Activated T-helper 17 cell treated with anti-CD3 and anti-CD28 coated beads, Interleukin-2, amount 50 U/mL, for 72 hours (primary cell): ENCODE results near the gene SV2C. TPM values are rescaled to one million over a fixed set of nuclear protein-coding genes. Genes with fewer than 3 reads are reported as not detected.

Experiments
- ATAC-seq: fragments of 150-1000 bp; cut with Tn5 transposase; replicated peaks from 2 replicates; pipeline ENCODE4 v1.10.0; 2021; ENCODE audit warnings: mild to moderate bottlenecking, moderate library complexity
- H3K27ac Mint-ChIP-seq: one replicate; pipeline ENCODE4 v1.8.0; 2022; ENCODE audit warnings: mixed read lengths
- H3K27me3 Mint-ChIP-seq: one replicate; pipeline ENCODE4 v1.8.0; 2022; ENCODE audit warnings: mixed read lengths
- H3K36me3 Mint-ChIP-seq: one replicate; pipeline ENCODE4 v1.8.0; 2022; ENCODE audit warnings: low read depth, mild to moderate bottlenecking, mixed read lengths
- H3K4me1 Mint-ChIP-seq: one replicate; pipeline ENCODE4 v1.8.0; 2022; ENCODE audit warnings: mixed read lengths
- H3K4me3 Mint-ChIP-seq: one replicate; pipeline ENCODE4 v1.8.0; 2022; ENCODE audit warnings: mild to moderate bottlenecking, mixed read lengths
- H3K9me3 Mint-ChIP-seq: one replicate; pipeline ENCODE4 v1.8.0; 2022; ENCODE audit warnings: mixed read lengths
- total RNA-seq, 2 donors: library from RNA; stranded (reverse); gene quantifications; one replicate each; pipeline ENCODE4 v1.2.3, GENCODE V29; 2022

SV2C gene
- total RNA-seq, 2 donors from 2014 or later: 0.13 to 0.45 TPM

DNA sequence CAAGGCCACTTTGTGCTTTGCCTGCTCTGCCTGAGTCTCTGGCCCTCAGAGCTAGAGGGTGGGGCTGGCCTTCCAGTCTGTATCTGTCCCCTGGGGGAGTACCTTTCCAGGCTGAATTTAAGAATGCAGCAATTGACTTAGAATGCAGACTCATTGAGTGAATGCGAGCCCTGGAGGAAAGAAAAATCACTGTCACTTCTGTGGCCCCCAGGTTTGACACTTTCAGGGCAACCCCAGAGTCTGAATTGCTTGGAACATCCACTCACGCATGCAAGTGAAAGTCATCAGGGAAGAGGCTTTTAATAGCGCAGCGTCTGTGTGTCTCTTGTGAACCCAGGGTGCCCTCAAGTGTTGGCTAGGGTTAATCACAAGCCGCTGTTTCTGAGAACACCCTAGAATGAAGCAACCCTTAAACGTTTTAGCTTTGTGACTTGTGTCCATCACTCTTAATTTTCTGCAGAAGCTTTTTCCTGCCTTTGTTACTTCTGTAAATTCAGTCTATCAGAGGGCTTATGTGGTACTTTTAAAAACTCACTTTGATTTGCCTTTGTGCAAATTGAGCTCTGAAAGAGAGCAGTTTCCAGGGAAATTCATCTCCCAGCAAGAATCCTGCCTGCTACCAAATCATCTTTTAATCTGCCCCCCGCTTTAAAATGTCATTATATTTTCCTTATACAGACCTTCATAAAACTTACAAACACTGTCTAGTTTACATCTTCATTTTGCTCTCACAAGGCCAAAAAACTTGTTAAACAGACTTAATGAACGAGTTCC lies 173.1 kb downstream of the SV2C start:
- Mint-ChIP-seq H3K27ac (no peak overlapping the region), H3K27me3 (peaks cover 12% of the 10 kb centered on the region), H3K4me1 (no peaks in the 10 kb centered on the region), H3K4me3 (no peak overlapping the region), H3K36me3 (no peaks in the 10 kb centered on the region), H3K9me3 (no peaks in the 10 kb centered on the region)
- ATAC-seq: peak; percentile 93

DNA sequence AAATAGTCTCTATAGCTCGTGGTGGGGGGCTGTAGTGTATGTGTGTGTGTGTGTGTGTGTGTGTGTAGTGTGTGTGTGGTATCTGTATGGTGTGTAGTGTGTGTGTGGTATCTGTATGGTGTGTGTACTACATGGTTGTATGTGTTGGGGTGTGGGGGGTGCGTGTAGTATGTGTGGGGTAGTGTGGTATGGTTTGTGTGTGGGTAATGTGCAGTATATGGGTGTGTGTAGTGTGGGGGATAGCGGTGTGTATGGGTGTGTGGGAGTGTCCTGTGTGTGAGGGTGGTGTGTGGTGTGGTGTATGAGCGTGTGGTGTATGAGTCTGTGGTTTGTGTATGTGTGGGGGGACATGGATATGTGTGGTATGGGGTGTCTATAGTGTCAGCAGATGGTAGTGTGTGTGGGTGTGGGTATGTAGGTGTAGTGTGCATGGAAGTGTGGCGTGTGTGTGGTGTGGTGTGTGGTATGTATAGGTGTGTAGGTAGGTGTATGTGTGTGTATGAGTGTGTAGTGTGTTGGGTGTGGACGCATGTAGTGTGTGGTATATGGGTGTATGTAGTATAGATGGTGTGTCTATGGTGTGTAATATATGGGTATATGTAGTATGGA lies 174.1 kb downstream of the SV2C start:
- H3K27ac Mint-ChIP-seq: no peak overlapping the region
- H3K27me3 Mint-ChIP-seq: peaks cover 10% of the 10 kb centered on the region
- no peaks in the 10 kb centered on the region for H3K9me3 Mint-ChIP-seq
- H3K36me3 Mint-ChIP-seq: no peaks in the 10 kb centered on the region
- H3K4me3 Mint-ChIP-seq: no peak overlapping the region
- no peaks in the 10 kb centered on the region for H3K4me1 Mint-ChIP-seq
- peak; percentile 23 for ATAC-seq

DNA sequence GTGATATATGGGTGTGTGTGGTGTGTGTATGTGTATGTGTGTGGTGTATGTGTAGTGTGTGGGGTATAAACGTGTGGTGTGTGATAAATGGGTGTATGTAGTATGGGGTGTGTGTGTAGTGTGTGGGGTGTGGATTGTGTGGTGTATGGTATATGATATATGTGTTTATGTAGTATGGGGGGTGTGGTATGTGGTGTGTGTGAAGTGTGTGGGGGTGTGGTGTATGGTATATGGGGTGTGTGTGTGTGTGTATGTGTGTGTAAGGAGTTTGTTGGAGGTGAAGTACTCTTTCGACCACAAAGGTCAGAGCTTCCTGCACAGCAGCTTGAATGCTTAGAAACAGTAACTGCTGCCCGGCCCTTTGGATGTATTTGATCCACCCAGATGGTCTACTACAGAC lies 174.7 kb downstream of the SV2C start:
- H3K27me3 Mint-ChIP-seq: peaks cover 8% of the 10 kb centered on the region
- peak; percentile 50 for ATAC-seq
- no peak overlapping the region for H3K27ac Mint-ChIP-seq

DNA sequence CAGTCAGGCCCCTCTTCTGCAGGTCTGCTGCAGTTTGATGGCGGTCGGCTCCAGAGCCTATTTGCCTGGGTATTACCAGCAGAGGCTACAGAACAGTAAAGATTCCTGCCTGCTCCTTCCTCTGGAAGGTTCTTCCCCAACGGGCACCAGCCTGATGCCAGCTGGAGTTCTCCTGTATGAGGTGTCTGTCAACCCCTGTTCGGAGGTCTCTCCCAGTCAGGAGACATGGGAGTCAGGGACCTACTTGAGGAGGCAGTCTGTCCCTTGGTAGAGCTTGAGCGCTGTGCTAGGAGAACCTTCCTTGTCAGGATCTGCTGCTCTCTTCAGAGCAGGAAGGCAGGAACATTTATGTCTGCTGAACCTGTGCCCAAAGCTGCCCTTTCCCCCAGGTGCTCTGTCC lies 181.5 kb downstream of the SV2C start:
- no peak overlapping the region for H3K4me3 Mint-ChIP-seq
- no peaks in the 10 kb centered on the region for H3K36me3 Mint-ChIP-seq
- no peaks in the 10 kb centered on the region for H3K27me3 Mint-ChIP-seq
- H3K4me1 Mint-ChIP-seq: peaks cover 18% of the 10 kb centered on the region
- no peak overlapping the region for H3K27ac Mint-ChIP-seq
- H3K9me3 Mint-ChIP-seq: peaks cover 5% of the 10 kb centered on the region
- ATAC-seq: no peak

More for the DNA sequence above, 174.7 kb downstream of the SV2C start:
- Mint-ChIP-seq H3K4me1 (no peaks in the 10 kb centered on the region), H3K9me3 (no peaks in the 10 kb centered on the region), H3K4me3 (no peak overlapping the region), H3K36me3 (no peaks in the 10 kb centered on the region)

DNA sequence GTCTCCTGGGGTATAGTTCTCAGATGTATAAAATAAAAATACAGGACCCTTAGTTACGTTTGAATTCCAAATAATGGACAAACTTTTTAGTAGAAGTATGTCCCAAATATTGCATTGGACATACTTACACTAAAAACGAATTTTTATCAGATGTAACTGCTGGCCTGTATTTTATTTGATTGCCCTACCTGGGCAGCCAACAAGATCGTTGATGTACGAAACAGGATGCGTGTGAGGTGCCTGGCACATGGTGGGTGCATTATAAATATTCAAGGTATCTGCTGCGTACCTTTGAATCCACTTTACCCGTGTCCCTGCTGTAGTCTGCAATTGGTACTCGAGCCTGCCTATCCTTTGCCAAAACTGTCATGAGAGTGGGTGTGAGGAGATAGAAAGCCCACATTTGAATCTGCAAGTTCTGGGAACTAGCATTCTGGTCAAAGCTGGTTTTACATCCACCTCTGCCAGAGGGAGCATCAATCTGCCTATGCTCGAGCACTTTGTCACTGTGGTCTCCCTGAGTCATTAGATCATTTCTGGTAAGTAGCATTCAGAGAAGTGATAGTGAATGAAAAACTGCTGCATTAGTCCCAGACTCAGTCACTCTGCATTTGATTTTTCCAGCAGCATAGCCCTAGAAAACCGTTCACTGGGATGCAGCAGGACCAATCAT lies 186.2 kb downstream of the SV2C start:
- H3K27ac Mint-ChIP-seq: peak overlapping the region; percentile 97
- peaks cover 39% of the 10 kb centered on the region for H3K4me1 Mint-ChIP-seq
- peak; percentile 92 for ATAC-seq
- H3K27me3 Mint-ChIP-seq: no peaks in the 10 kb centered on the region
- peak overlapping the region; percentile 81 for H3K4me3 Mint-ChIP-seq
- H3K36me3 Mint-ChIP-seq: no peaks in the 10 kb centered on the region
- H3K9me3 Mint-ChIP-seq: no peaks in the 10 kb centered on the region

DNA sequence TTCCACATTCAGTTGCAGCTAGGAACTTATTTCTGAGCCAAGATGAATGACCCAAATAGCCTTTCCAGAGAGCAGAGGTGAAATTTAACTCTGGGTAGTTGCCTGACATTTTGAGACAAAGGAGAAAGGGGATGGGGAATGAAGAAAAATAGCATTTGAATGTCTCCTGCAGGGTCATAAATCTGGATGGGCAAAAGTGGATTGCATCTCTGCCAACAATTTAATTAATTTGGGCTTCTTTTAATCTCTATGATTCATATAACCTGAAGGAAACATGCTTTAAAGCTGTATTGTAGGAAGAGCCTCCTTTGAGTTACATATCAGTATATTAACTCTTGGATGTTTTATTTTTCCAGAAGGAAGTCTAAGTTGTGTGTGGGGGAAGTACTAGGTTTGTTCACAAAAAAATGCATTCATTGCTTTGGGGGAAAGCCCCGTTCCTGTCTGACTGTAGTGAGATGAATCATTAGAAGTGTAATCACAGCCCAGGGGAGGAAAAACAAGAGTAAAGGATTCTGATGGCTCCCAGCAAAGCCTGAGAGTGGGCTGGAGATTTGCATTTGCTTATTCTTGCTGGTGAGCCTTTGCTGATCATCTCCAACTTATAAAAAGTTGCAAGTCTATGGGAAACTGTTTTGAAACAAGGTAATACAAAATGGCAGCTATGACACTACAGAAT lies 186.9 kb downstream of the SV2C start:
- no peaks in the 10 kb centered on the region for H3K36me3 Mint-ChIP-seq
- H3K4me3 Mint-ChIP-seq: peak overlapping the region; percentile 81
- H3K27ac Mint-ChIP-seq: peak overlapping the region; percentile 97
- no peaks in the 10 kb centered on the region for H3K9me3 Mint-ChIP-seq
- H3K27me3 Mint-ChIP-seq: no peaks in the 10 kb centered on the region
- peak; percentile 83 for ATAC-seq
- H3K4me1 Mint-ChIP-seq: peaks cover 39% of the 10 kb centered on the region

DNA sequence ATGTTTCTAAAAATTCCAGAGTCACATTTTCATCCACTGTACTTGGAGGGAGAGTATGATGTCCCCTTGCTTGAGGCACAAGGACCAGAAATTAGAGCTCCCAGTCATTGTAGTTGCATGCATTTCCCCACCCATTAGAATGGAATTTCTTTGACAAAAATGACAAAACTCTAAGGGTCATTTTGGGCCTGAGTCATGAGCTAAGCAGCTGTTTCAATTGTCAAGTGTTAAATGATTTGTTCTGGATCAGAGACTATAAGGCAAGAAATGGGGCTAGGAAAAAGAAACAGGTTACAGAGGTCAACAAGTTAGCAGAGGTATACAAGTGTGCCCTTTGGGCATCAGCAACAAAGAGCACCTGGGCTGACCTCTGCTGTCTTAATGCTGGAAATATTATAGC lies 188.7 kb downstream of the SV2C start:
- Mint-ChIP-seq H3K9me3 (no peaks in the 10 kb centered on the region), H3K36me3 (no peaks in the 10 kb centered on the region), H3K4me3 (no peak overlapping the region), H3K27me3 (no peaks in the 10 kb centered on the region), H3K27ac (no peak overlapping the region), H3K4me1 (peaks cover 39% of the 10 kb centered on the region)
- ATAC-seq: no peak

DNA sequence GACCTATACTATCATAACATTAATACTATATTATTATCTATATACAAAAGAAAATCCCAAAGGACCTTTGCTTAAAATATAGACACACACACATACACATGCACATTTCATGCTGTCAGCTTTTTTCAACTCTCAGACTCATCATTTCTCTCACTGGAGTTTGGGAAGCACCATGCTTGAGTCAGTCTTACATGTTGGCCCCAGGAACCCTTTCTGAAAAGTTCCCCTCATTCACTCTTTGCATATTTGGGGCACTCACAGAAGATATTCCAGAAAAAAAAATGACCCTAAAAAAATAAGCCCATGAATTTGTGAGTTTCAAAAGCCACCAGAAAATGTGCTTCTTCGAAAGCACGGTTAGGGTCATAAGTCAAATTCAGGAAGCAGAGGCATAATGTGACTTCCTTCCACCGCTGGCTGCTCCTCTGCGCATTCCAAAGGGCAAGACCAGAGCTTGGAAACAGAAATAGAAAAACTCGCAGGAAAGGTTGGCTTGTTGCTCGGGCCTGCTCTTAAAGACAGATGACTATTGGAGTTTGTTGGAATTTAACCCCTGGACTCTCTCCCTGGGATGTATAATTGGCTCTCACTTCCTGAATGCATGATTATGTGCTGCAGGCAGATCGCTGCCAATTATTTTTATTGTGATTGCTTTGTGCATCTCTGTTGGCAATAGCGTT lies 190.2 kb downstream of the SV2C start:
- Mint-ChIP-seq H3K27ac (no peak overlapping the region), H3K27me3 (no peaks in the 10 kb centered on the region), H3K9me3 (no peaks in the 10 kb centered on the region), H3K4me1 (peaks cover 29% of the 10 kb centered on the region), H3K4me3 (no peak overlapping the region), H3K36me3 (no peaks in the 10 kb centered on the region)
- no peak for ATAC-seq

DNA sequence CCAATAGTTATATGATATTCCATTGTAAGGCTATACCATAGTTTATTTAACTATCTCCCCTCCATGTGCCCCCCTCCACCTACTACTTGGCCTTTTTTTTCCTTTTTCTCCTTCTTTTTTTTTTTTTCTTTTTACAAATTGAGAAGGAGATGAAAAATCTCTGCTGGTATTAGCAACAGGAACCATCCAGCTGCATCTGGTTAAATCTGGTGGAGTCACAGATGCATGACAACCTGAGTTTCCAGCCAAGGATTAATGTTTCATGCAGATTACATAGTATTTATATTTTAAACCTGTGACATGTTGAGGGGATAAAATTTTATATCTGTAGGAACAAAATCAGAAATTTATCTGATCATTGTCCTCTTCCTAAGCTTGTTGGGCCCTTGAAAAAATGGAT lies 191.4 kb downstream of the SV2C start:
- Mint-ChIP-seq H3K9me3 (no peaks in the 10 kb centered on the region), H3K27me3 (no peaks in the 10 kb centered on the region), H3K27ac (no peak overlapping the region), H3K36me3 (no peaks in the 10 kb centered on the region), H3K4me3 (no peak overlapping the region), H3K4me1 (peaks cover 22% of the 10 kb centered on the region)
- no peak for ATAC-seq

DNA sequence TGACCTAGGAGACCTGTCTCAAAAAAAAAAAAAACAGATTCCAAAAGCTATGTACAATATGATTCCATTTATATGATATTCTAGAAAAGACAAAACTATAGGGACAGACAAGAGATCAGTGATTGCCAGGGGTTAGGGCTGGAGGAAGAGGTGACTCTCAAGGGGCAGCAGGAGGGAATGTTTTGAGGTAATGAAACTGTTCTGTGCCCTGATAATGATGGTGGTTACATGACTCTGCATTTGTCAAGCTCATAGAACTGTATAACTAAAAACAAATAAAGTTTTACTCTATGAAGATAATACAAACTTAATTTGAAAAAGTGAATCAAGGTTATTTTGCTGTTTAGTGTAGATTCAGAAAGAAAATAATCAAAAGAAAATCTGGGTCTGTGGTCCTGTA lies 194.6 kb downstream of the SV2C start:
- Mint-ChIP-seq H3K9me3 (no peaks in the 10 kb centered on the region), H3K4me1 (no peaks in the 10 kb centered on the region), H3K36me3 (no peaks in the 10 kb centered on the region), H3K4me3 (no peak overlapping the region), H3K27ac (no peak overlapping the region), H3K27me3 (no peaks in the 10 kb centered on the region)
- ATAC-seq: no peak

DNA sequence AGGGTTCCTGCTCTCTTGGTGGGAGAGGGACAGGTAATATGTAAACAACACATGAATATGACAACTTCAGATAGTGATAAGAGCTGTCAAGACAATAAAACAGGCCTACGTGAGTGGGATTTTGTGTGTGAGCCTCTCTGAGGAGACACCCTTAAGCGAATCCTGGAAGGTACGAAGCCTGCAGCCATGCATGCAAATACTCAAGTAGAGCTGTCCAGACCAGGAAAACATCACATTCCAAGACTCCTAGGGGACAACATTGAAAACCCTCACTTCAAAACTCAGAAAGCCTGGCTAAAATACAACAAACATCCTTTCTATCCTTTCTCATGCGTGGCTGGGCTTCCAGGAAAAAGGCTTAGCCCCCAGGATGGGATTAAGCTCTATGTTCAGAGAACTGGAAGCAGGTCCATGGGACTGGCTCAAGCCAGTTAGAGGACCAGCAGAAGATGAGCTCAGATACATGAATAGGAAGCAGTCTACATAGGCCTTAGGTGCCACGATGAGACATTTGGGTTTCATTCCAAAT lies 195.1 kb downstream of the SV2C start:
- H3K9me3 Mint-ChIP-seq: no peaks in the 10 kb centered on the region
- H3K4me1 Mint-ChIP-seq: no peaks in the 10 kb centered on the region
- ATAC-seq: no peak
- H3K36me3 Mint-ChIP-seq: no peaks in the 10 kb centered on the region
- H3K4me3 Mint-ChIP-seq: no peak overlapping the region
- no peak overlapping the region for H3K27ac Mint-ChIP-seq
- no peaks in the 10 kb centered on the region for H3K27me3 Mint-ChIP-seq

DNA sequence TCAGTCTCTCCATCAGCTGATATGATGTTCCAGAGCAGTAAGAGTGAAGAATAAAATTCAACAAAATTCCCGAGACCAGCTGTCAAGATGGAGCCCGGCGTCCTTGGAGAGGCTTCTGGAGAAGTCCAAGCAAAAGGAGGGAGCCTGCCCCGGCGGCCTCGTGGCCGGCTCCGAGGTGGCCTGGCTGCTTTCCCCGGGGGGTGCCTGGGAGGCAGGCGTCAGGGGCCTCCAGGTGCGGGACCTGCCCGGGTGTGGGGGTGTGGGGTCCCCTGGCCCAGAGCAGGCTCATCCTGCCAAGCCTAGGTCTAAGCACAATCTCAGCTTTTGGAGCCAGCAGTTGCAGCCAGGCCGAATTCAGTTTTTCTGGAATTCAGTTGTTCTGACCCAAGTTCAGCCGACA lies 197.3 kb downstream of the SV2C start:
- no peak for ATAC-seq

DNA sequence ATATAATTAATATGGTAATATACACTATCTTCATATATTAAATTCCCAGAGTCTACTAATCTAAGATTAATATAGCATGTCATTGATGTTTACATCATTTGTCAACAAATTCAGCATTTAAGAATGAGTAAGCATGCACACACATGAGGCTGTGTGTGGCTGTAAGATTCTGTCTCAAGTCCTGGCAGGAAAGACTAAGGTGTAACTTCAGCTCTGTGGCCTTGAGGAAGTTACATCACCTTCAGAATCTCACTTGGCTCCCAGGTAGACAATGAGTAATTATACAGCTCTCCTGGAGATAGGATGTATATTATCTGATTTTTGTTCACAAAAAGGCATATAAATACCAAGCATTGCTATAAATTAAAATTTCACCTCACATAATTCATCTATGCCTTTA lies 200.5 kb downstream of the SV2C start:
- Mint-ChIP-seq H3K27ac (no peak overlapping the region), H3K9me3 (no peaks in the 10 kb centered on the region), H3K4me1 (no peaks in the 10 kb centered on the region), H3K4me3 (no peak overlapping the region), H3K36me3 (no peaks in the 10 kb centered on the region), H3K27me3 (no peaks in the 10 kb centered on the region)
- ATAC-seq: no peak

More for the DNA sequence above, 197.3 kb downstream of the SV2C start:
- Mint-ChIP-seq H3K27me3 (no peaks in the 10 kb centered on the region), H3K4me1 (no peaks in the 10 kb centered on the region), H3K27ac (no peak overlapping the region), H3K4me3 (no peak overlapping the region), H3K9me3 (no peaks in the 10 kb centered on the region), H3K36me3 (no peaks in the 10 kb centered on the region)

DNA sequence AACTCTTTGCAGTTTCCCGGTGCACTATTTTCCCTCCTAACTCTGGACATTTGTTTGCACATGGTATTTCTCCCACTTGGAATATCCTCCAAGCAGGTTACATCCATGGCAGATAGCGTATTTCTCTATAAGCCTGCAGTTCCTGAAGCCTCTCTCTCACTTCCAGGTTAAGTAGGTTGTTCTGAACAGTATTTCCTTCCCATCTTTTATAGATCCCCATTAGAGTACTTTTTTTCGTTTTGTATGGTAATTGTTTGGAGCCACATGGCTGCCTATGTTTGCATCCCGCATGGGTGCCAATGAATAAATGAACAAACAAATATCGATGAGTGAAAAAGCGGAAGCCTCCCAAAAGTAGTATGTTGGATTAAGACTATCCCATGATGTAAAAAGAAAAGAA lies 206.5 kb downstream of the SV2C start:
- ATAC-seq: no peak
- Mint-ChIP-seq H3K9me3 (no peaks in the 10 kb centered on the region), H3K4me1 (peaks cover 5% of the 10 kb centered on the region), H3K27ac (no peak overlapping the region), H3K27me3 (no peaks in the 10 kb centered on the region), H3K36me3 (no peaks in the 10 kb centered on the region), H3K4me3 (no peak overlapping the region)
